Mesenchymal stem cell (in vitro differentiated cells and primary cell): ENCODE results near the gene HKDC1.

Experiments
- DNase-seq: peaks from one replicate; pipeline ENCODE4 v3.0.0-alpha.2; 2013
- H2AFZ ChIP-seq: one replicate; pipeline ENCODE4 v1.6.1; 2013; ENCODE audit warnings: low read depth, mild to moderate bottlenecking, control low read depth, inconsistent platforms, low read length, moderate library complexity
- H2AK5ac ChIP-seq: 2 replicates; pipeline ENCODE4 v1.6.1; 2013; ENCODE audit warnings: low read length, moderate library complexity, mild to moderate bottlenecking, inconsistent platforms; ENCODE audit not compliant: severe bottlenecking
- H2BK120ac ChIP-seq: one replicate; pipeline ENCODE4 v1.6.1; 2013; ENCODE audit warnings: low read depth, mild to moderate bottlenecking, inconsistent platforms, low read length, moderate library complexity
- H2BK12ac ChIP-seq, 2 experiments: one replicate each; pipeline ENCODE4 v1.6.1; 2013; ENCODE audit warnings: inconsistent platforms in 2 of 2, low read length in 2 of 2, mild to moderate bottlenecking in 2 of 2, moderate library complexity in 2 of 2, control low read depth in 1 of 2
- H2BK15ac ChIP-seq: one replicate; pipeline ENCODE4 v1.6.1; 2013; ENCODE audit warnings: mild to moderate bottlenecking, low read depth, inconsistent platforms; ENCODE audit not compliant: poor library complexity, severe bottlenecking
- H2BK5ac ChIP-seq: 2 replicates; pipeline ENCODE4 v1.6.1; 2013; ENCODE audit warnings: low read depth, mild to moderate bottlenecking, low read length, control low read depth, inconsistent platforms; ENCODE audit not compliant: poor library complexity, severe bottlenecking
- H3K14ac ChIP-seq, 2 experiments: one replicate each; pipeline ENCODE4 v1.6.1; 2013; ENCODE audit warnings: inconsistent platforms in 2 of 2, low read length in 2 of 2, control low read depth in 1 of 2, mild to moderate bottlenecking in 1 of 2, moderate library complexity in 1 of 2
- H3K18ac ChIP-seq, 2 experiments: one replicate each; pipeline ENCODE4 v1.6.1; 2013; ENCODE audit warnings: inconsistent platforms in 2 of 2, low read length in 2 of 2, control low read depth in 1 of 2, low read depth in 1 of 2, mild to moderate bottlenecking in 1 of 2
- H3K23ac ChIP-seq, 2 experiments: one replicate each; pipeline ENCODE4 v1.6.1; 2013; ENCODE audit warnings: inconsistent platforms in 2 of 2, low read length in 2 of 2, mild to moderate bottlenecking in 2 of 2, moderate library complexity in 2 of 2, control low read depth in 1 of 2
- H3K27ac ChIP-seq: 2 replicates; pipeline ENCODE4 v1.5.1; 2013; ENCODE audit warnings: mild to moderate bottlenecking, moderate library complexity, low read length, control low read depth, inconsistent platforms; ENCODE audit not compliant: poor library complexity, severe bottlenecking
- H3K27me3 ChIP-seq, 2 experiments: 2 replicates each; pipeline versions ENCODE4 v1.6.1 to v1.7.0; 2013; ENCODE audit warnings: low read length in 2 of 2, mild to moderate bottlenecking in 2 of 2, moderate library complexity in 2 of 2, control low read depth in 1 of 2, inconsistent platforms in 1 of 2; ENCODE audit not compliant: control insufficient read depth in 1 of 2, insufficient read depth in 1 of 2
- H3K36me3 ChIP-seq, 2 experiments: 2 replicates each; pipeline versions ENCODE4 v1.6.1 to v1.7.0; 2013; ENCODE audit warnings: low read length in 2 of 2, control low read depth in 1 of 2, inconsistent platforms in 1 of 2, low read depth in 1 of 2, mild to moderate bottlenecking in 1 of 2; ENCODE audit not compliant: insufficient read depth in 2 of 2, control insufficient read depth in 1 of 2
- H3K4ac ChIP-seq, 2 experiments: one replicate each; pipeline ENCODE4 v1.6.1; 2013; ENCODE audit warnings: inconsistent platforms in 2 of 2, low read length in 2 of 2, mild to moderate bottlenecking in 2 of 2, moderate library complexity in 2 of 2, control low read depth in 1 of 2, low read depth in 1 of 2
- H3K4me1 ChIP-seq: 2 replicates; pipeline ENCODE4 v1.6.1; 2013; ENCODE audit warnings: low read depth, low read length, control low read depth; ENCODE audit not compliant: control insufficient read depth, insufficient read depth
- H3K4me2 ChIP-seq: 2 replicates; pipeline ENCODE4 v1.6.1; 2013; ENCODE audit warnings: low read length, mild to moderate bottlenecking, inconsistent platforms; ENCODE audit not compliant: poor library complexity, severe bottlenecking
- H3K4me3 ChIP-seq, 2 experiments: 2 replicates each; pipeline versions ENCODE4 v1.5.1 to v1.7.0; 2013; ENCODE audit warnings: low read length in 2 of 2, mild to moderate bottlenecking in 2 of 2, control low read depth in 1 of 2, low read depth in 1 of 2; ENCODE audit not compliant: insufficient read depth in 1 of 2
- H3K79me1 ChIP-seq: replicated peaks from 2 replicates; pipeline ENCODE4 v1.6.1; 2013; ENCODE audit warnings: mild to moderate bottlenecking, control low read depth, low read length, inconsistent platforms; ENCODE audit not compliant: poor library complexity, severe bottlenecking
- H3K9ac ChIP-seq: 2 replicates; pipeline ENCODE4 v1.7.0; 2013; ENCODE audit warnings: mild to moderate bottlenecking, low read length, moderate library complexity
- H3K9me3 ChIP-seq: 2 replicates; pipeline ENCODE4 v1.7.0; 2013; ENCODE audit warnings: mild to moderate bottlenecking, low read length; ENCODE audit not compliant: control insufficient read depth
- H4K8ac ChIP-seq: one replicate; pipeline ENCODE4 v1.6.1; 2013; ENCODE audit warnings: inconsistent platforms, mild to moderate bottlenecking, low read length, moderate library complexity
- H4K91ac ChIP-seq: one replicate; pipeline ENCODE4 v1.6.1; 2013; ENCODE audit warnings: mild to moderate bottlenecking, low read length, inconsistent platforms
- WGBS: methylation state at CpG from one replicate; pipeline ENCODE4 v1.1.7; 2013; ENCODE audit warnings: mixed read lengths; 5-methylcytosine and 5-hydroxymethylcytosine counted together

The HKDC1 gene

GRCh38 chr10:69201045-69201444 lies 19.1 kb upstream of the HKDC1 start:
- Histone ChIP-seq H3K9ac (peak overlapping the region; percentile 13), H3K4me2 (no peak overlapping the region), H3K4me1 (peaks cover 1% of the 10 kb centered on the region), H3K9me3 (no peaks in the 10 kb centered on the region), H3K4ac (no peak overlapping the region), H3K27me3 (no peaks in the 10 kb centered on the region), H4K91ac (no peak overlapping the region), H2AK5ac (no peak overlapping the region), H3K27ac (peak overlapping the region; percentile 20), H2AFZ (no peak overlapping the region), H3K14ac (no peak overlapping the region), H2BK12ac (no peak overlapping the region), H2BK5ac (no peak overlapping the region), H2BK15ac (no peak overlapping the region), H3K79me1 (peaks cover 2% of the 10 kb centered on the region), H3K18ac (no peak overlapping the region), H3K4me3 (no peak overlapping the region), H4K8ac (no peak overlapping the region), H3K23ac (no peak overlapping the region), H3K36me3 (peaks cover 19 to 89% of the 10 kb centered on the region in 2 experiments), H2BK120ac (no peak overlapping the region)
- no peak for DNase-seq
- WGBS = 55% methylated on average over 1 of the region's 2 CpGs

GRCh38 chr10:69202332-69202731 lies 17.8 kb upstream of the HKDC1 start:
- Histone ChIP-seq H3K9me3 (no peaks in the 10 kb centered on the region), H2BK15ac (no peak overlapping the region), H4K8ac (no peak overlapping the region), H2BK120ac (no peak overlapping the region), H3K14ac (no peak overlapping the region), H2BK12ac (no peak overlapping the region), H3K36me3 (peaks cover 22 to 87% of the 10 kb centered on the region in 2 experiments), H3K18ac (no peak overlapping the region), H3K27ac (no peak overlapping the region), H2BK5ac (no peak overlapping the region), H3K27me3 (no peaks in the 10 kb centered on the region), H3K4ac (no peak overlapping the region), H3K9ac (peak overlapping the region; percentile 49), H3K79me1 (peaks cover 2% of the 10 kb centered on the region), H4K91ac (no peak overlapping the region), H2AK5ac (no peak overlapping the region), H3K23ac (no peak overlapping the region), H3K4me1 (peaks cover 1% of the 10 kb centered on the region), H3K4me2 (no peak overlapping the region), H3K4me3 (no peak overlapping the region), H2AFZ (no peak overlapping the region)
- DNase-seq = no peak
- WGBS = no CpG with 5 or more reads among the region's 1 CpG

GRCh38 chr10:69208761-69209160 lies 11.4 kb upstream of the HKDC1 start:
- no peak overlapping the region for H3K18ac ChIP-seq
- H3K27me3 ChIP-seq = no peaks in the 10 kb centered on the region
- H3K4me2 ChIP-seq = no peak overlapping the region

GRCh38 chr10:69209787-69210484 lies 10.2 kb upstream of the HKDC1 start:
- no peak overlapping the region for H2BK5ac ChIP-seq
- no peak for DNase-seq
- H4K8ac ChIP-seq = no peak overlapping the region
- H2BK15ac ChIP-seq = no peak overlapping the region
- no peaks in the 10 kb centered on the region for H3K79me1 ChIP-seq
- no peak overlapping the region for H3K18ac ChIP-seq
- no peak overlapping the region for H2BK12ac ChIP-seq
- H3K4me1 ChIP-seq = no peaks in the 10 kb centered on the region
- H2AFZ ChIP-seq = no peak overlapping the region
- no peak overlapping the region for H3K9ac ChIP-seq
- H3K9me3 ChIP-seq = no peaks in the 10 kb centered on the region
- no peak overlapping the region for H2BK120ac ChIP-seq
- WGBS = 95% methylated on average over 3 of the region's 3 CpGs
- H2AK5ac ChIP-seq = no peak overlapping the region
- H3K14ac ChIP-seq = no peak overlapping the region
- H3K4me3 ChIP-seq = no peak overlapping the region
- no peak overlapping the region for H3K27ac ChIP-seq
- H3K23ac ChIP-seq = no peak overlapping the region
- peaks cover 25 to 44% of the 10 kb centered on the region in 2 experiments for H3K36me3 ChIP-seq
- no peak overlapping the region for H3K4me2 ChIP-seq
- no peak overlapping the region for H4K91ac ChIP-seq
- H3K4ac ChIP-seq = no peak overlapping the region
- H3K27me3 ChIP-seq = no peaks in the 10 kb centered on the region

More at GRCh38 chr10:69208761-69209160, 11.4 kb upstream of the HKDC1 start:
- no peaks in the 10 kb centered on the region for H3K4me1 ChIP-seq
- H3K27ac ChIP-seq = no peak overlapping the region
- H2BK120ac ChIP-seq = no peak overlapping the region
- DNase-seq = no peak
- no peak overlapping the region for H3K9ac ChIP-seq
- no peak overlapping the region for H4K91ac ChIP-seq
- H3K79me1 ChIP-seq = no peaks in the 10 kb centered on the region
- H2AFZ ChIP-seq = no peak overlapping the region
- H3K36me3 ChIP-seq = peaks cover 25 to 56% of the 10 kb centered on the region in 2 experiments
- no peak overlapping the region for H2AK5ac ChIP-seq
- no peak overlapping the region for H3K14ac ChIP-seq
- WGBS = 98% methylated on average over 4 of the region's 6 CpGs
- no peak overlapping the region for H3K4ac ChIP-seq
- no peaks in the 10 kb centered on the region for H3K9me3 ChIP-seq
- H4K8ac ChIP-seq = no peak overlapping the region
- no peak overlapping the region for H2BK15ac ChIP-seq
- H3K23ac ChIP-seq = no peak overlapping the region
- H2BK5ac ChIP-seq = no peak overlapping the region
- no peak overlapping the region for H3K4me3 ChIP-seq
- no peak overlapping the region for H2BK12ac ChIP-seq
